Measurements from ENCODE around the gene STK11. TPM values are rescaled to one million over a fixed set of nuclear protein-coding genes. Genes with fewer than 3 reads are reported as not detected.
A peak's percentile ranks its signal among the peaks of the same experiment; 100 is the strongest.

Gene STK11
- total and polyA plus RNA-seq, 2 of the 4 experiments (the other 2 are of a cell fraction), result 39.3 to 42.8 TPM

DNA sequence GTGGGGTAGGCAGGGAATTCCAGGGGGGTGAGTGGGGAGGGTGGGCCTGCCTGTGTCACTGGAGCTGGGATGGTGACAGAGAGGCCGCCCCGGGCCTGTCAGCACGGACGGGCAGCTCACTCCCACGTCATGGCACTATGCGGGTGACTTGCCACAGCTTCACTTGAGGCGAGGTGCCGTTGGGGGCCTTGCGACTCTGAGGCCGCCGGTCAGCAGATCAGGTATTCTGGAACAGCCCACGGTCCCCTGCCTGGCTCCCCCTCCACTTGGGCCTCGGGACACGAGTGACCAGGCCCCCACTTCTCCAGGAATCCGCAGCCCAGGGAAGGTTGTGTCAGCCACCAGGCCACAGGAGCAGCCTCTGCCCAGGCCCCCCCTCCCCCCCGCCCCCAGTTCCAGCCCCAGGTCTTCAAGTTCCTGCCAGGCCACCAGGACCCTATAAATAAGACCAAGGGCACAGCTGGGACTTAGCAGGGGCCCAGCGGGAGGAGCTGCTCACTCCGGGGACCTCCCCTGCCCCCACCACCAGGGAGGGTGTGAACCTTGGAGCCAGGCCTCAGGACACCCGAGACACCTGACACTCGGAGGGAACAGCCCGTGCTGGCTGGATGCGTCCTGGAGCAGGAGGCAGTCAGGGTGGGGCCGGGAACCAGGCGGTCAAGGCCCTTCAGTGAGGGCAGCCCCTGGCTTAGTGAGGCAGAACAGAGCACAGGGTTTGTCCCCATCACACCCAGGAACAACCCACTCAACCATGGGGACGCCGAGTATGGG lies 40.1 kb downstream of the STK11 start:
- Histone ChIP-seq H3K56ac (ENCODE audit: extremely low read depth, insufficient read depth, low read length) (no peak overlapping the region; the same call in 1 of the 2 replicates), H3K9me1 (ENCODE audit: insufficient read depth, low read length) (no peaks in the 10 kb centered on the region), H2BK15ac (ENCODE audit: low read depth, low read length) (no peak overlapping the region), H2BK120ac (ENCODE audit: low read depth, low read length) (no peak overlapping the region), H3K9ac (ENCODE audit: low read depth, low read length) (no peak overlapping the region), H3K27me3 (ENCODE audit: control insufficient read depth, insufficient read depth, low read length) (no peaks in the 10 kb centered on the region), H3K4me1 (ENCODE audit: control insufficient read depth, insufficient read depth, low read length) (peaks cover 19% of the 10 kb centered on the region), H3K4ac (ENCODE audit: low read depth, low read length) (no peak overlapping the region), H4K5ac (ENCODE audit: low read depth, low read length) (no peak overlapping the region), H2AFZ (replicated peaks; ENCODE audit: low read length, poor library complexity) (peak overlapping the region; percentile 51), H3K79me1 (ENCODE audit: low read depth in 1 of 2, low read length in 2 of 2) (peaks cover 4 to 54% of the 10 kb centered on the region in 2 experiments; a peak in 2 of 4 replicates), H4K8ac (ENCODE audit: low read depth in 2 of 2, low read length in 2 of 2) (no peak overlapping the region; a peak in 1 of 4 replicates), H2AK9ac (replicated peaks; ENCODE audit: low read depth, low read length, poor library complexity) (peak overlapping the region; percentile 97), H4K91ac (ENCODE audit: insufficient read depth, low read depth, low read length) (no peak overlapping the region; the same call in 1 of the 2 replicates), H3K23ac (ENCODE audit: low read depth, low read length) (no peak overlapping the region), H2BK5ac (ENCODE audit: low read depth, low read length, poor library complexity, severe bottlenecking) (no peak overlapping the region), H4K20me1 (ENCODE audit: insufficient read depth, low read length) (peaks cover 34% of the 10 kb centered on the region), H3K18ac (ENCODE audit: low read depth, low read length) (no peak overlapping the region), H3K4me3 (ENCODE audit: insufficient read depth, low read depth, low read length) (no peak overlapping the region), H3K9me3 (ENCODE audit: control insufficient read depth, insufficient read depth, low read length) (no peaks in the 10 kb centered on the region), H2AK5ac (ENCODE audit: low read depth, low read length) (peak overlapping the region; percentile 81), H3K4me2 (ENCODE audit: low read depth, low read length) (no peak overlapping the region), H3K27ac (ENCODE audit: insufficient read depth, low read length) (peak overlapping the region; percentile 35; the same call in 1 of the 2 replicates), H3K36me3 (ENCODE audit: control insufficient read depth, insufficient read depth, low read length) (peaks cover 4% of the 10 kb centered on the region; the same call in 1 of the 2 replicates), H3K14ac (replicated peaks; ENCODE audit: low read depth, low read length) (no peak overlapping the region), H2BK20ac (ENCODE audit: low read depth, low read length) (no peak overlapping the region)
- no peak for TF ChIP-seq SMC3 (IDR thresholded peaks at IDR 0.05; ENCODE audit: low read depth, low read length)
- TF ChIP-seq, protein P1, sequence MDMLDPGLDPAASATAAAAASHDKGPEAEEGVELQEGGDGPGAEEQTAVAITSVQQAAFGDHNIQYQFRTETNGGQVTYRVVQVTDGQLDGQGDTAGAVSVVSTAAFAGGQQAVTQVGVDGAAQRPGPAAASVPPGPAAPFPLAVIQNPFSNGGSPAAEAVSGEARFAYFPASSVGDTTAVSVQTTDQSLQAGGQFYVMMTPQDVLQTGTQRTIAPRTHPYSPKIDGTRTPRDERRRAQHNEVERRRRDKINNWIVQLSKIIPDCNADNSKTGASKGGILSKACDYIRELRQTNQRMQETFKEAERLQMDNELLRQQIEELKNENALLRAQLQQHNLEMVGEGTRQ (IDR thresholded peaks at IDR 0.05; ENCODE audit: low read depth, low read length), result no peak
- TF ChIP-seq, protein P2, sequence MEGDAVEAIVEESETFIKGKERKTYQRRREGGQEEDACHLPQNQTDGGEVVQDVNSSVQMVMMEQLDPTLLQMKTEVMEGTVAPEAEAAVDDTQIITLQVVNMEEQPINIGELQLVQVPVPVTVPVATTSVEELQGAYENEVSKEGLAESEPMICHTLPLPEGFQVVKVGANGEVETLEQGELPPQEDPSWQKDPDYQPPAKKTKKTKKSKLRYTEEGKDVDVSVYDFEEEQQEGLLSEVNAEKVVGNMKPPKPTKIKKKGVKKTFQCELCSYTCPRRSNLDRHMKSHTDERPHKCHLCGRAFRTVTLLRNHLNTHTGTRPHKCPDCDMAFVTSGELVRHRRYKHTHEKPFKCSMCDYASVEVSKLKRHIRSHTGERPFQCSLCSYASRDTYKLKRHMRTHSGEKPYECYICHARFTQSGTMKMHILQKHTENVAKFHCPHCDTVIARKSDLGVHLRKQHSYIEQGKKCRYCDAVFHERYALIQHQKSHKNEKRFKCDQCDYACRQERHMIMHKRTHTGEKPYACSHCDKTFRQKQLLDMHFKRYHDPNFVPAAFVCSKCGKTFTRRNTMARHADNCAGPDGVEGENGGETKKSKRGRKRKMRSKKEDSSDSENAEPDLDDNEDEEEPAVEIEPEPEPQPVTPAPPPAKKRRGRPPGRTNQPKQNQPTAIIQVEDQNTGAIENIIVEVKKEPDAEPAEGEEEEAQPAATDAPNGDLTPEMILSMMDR (conservative IDR thresholded peaks at IDR 0.05; ENCODE audit: low read depth, low read length), result no peak
- TF ChIP-seq RAD21 (IDR thresholded peaks at IDR 0.05; ENCODE audit: low read length), result no peak
- no peak for TF ChIP-seq MXI1 (IDR thresholded peaks at IDR 0.05; ENCODE audit: borderline replicate concordance, low read depth, low read length)
- TF ChIP-seq CHD1 (IDR thresholded peaks at IDR 0.05; ENCODE audit: low read depth, low read length), result no peak
- no TSS peak for BruUV-seq (replicated peaks)
- ChIA-PET POLR2A (ENCODE audit: unreplicated experiment) (interaction anchor here (4.2 kb wide), 1 partner anchor 24 kb away, joined by 62 read pairs; the partner anchor contains the start of gene CIRBP), CTCF (interaction anchor here (1.9 to 3.1 kb wide), 2 partner anchors 10 to 21 kb away, joined by 7 to 64 read pairs; no protein-coding TSS in a partner anchor)
- ATAC-seq (ENCODE audit: low read depth) (no peak), DNase-seq (no peak)
- in situ Hi-C loops (cut with MboI; ENCODE audit: low sequenced_read_pairs), result no loop called here
- 94% methylated on average over 10 of the region's 26 CpGs; no CpG with 5 or more reads in 1 of the 2 experiments for WGBS, 2 experiments (ENCODE audit: extremely low coverage in 2 of 2, insufficient read length in 1 of 2)
- intact Hi-C loops (cut with micrococcal nuclease), result no loop called here
- dilution Hi-C loops (cut with HindIII; ENCODE audit: low sequenced_read_pairs, unreplicated experiment), result no loop called here

All from IMR-90 (cell line).